Activated T-cell treated with anti-CD3 and anti-CD28 coated beads for 4 hours (primary cell): ENCODE data around the gene RXRA.

ENCODE experiments used
- DNase-seq: peaks from one replicate; pipeline ENCODE4 v3.0.0-alpha.2; 2020

The RXRA gene

GRCh38 chr9:134313470-134313869, 12.8 kb upstream of the RXRA start:
- no peak for DNase-seq

GRCh38 chr9:134314039-134314949, 12.0 kb upstream of the RXRA start:
- DNase-seq: no peak

- DNase-seq: no peak
Observed at GRCh38 chr9:134314950-134315715, 11.1 kb upstream of the RXRA start.

GRCh38 chr9:134315716-134316448, 10.4 kb upstream of the RXRA start:
- DNase-seq: no peak

GRCh38 chr9:134316449-134317160, 9.7 kb upstream of the RXRA start:
- DNase-seq: no peak

- no peak for DNase-seq
Observed at GRCh38 chr9:134317400-134317789, 8.9 kb upstream of the RXRA start.

- no peak for DNase-seq
Observed at GRCh38 chr9:134317790-134318414, 8.4 kb upstream of the RXRA start.

- DNase-seq: no peak
Observed at GRCh38 chr9:134318481-134318891, 7.8 kb upstream of the RXRA start.

- no peak for DNase-seq
Observed at GRCh38 chr9:134318941-134319305, 7.3 kb upstream of the RXRA start.

GRCh38 chr9:134319306-134320125, 6.7 kb upstream of the RXRA start:
- no peak for DNase-seq

GRCh38 chr9:134320126-134320867, 6.0 kb upstream of the RXRA start:
- no peak for DNase-seq

GRCh38 chr9:134320868-134321471, 5.3 kb upstream of the RXRA start:
- no peak for DNase-seq

- no peak for DNase-seq
Observed at GRCh38 chr9:134321531-134321930, 4.7 kb upstream of the RXRA start.

- DNase-seq: no peak
Observed at GRCh38 chr9:134321946-134322741, 4.1 kb upstream of the RXRA start.

- DNase-seq: no peak
Observed at GRCh38 chr9:134322781-134323241, 3.4 kb upstream of the RXRA start.

GRCh38 chr9:134323741-134324358, 2.4 kb upstream of the RXRA start:
- DNase-seq: no peak

- no peak for DNase-seq
Observed at GRCh38 chr9:134324359-134325095, 1.7 kb upstream of the RXRA start.
